Measurements from ENCODE around the gene CCS.

The CCS gene

GRCh38 chr11:66638177-66639065 is 45.4 kb downstream of the CCS start, which contains the start of gene RBM4:
Gene RBM4, plus strand, starts transcription at chr11:66638703. Its CDS starts 1,009 bp downstream, at chr11:66639712.
- peak; percentile 96 for ATAC-seq
- TF ChIP-seq ZNF8 (CRISPR knock-in tag; IDR thresholded peaks at IDR 0.05) (no peak), ARNTL (CRISPR knock-in tag; IDR thresholded peaks at IDR 0.05; ENCODE audit: borderline replicate concordance, low read depth) (no peak), PPARA (CRISPR knock-in tag; IDR thresholded peaks at IDR 0.05; ENCODE audit: borderline replicate concordance) (no peak), ZC3H10 (CRISPR knock-in tag; IDR thresholded peaks at IDR 0.05) (no peak), CSRNP3 (CRISPR knock-in tag; IDR thresholded peaks at IDR 0.05) (no peak), ZNF70 (CRISPR knock-in tag; IDR thresholded peaks at IDR 0.05) (no peak), OSR1 (CRISPR knock-in tag; IDR thresholded peaks at IDR 0.05) (no peak), ZFP30 (CRISPR knock-in tag; IDR thresholded peaks at IDR 0.05) (no peak), TCF4 (CRISPR knock-in tag; IDR thresholded peaks at IDR 0.05; ENCODE audit: borderline replicate concordance) (no peak), SNAI2 (CRISPR knock-in tag; IDR thresholded peaks at IDR 0.05) (0 out of 2 replicates have a peak, but pooled peaks have one; percentile 8), GLIS3 (CRISPR knock-in tag; IDR thresholded peaks at IDR 0.05) (0 out of 2 replicates have a peak, but pooled peaks have one; percentile 55), TOX (CRISPR knock-in tag; IDR thresholded peaks at IDR 0.05; ENCODE audit: borderline replicate concordance) (no peak), ESRRG (CRISPR knock-in tag; IDR thresholded peaks at IDR 0.05) (no peak), RARB (CRISPR knock-in tag; IDR thresholded peaks at IDR 0.05) (no peak), ZNF565 (CRISPR knock-in tag; conservative IDR thresholded peaks at IDR 0.05; ENCODE audit: low read depth) (no peak), ZFP3 (CRISPR knock-in tag; IDR thresholded peaks at IDR 0.05) (peak; percentile 57; the same call in 1 of the 2 replicates), CSDC2 (CRISPR knock-in tag; IDR thresholded peaks at IDR 0.05) (0 out of 2 replicates have a peak, but pooled peaks have one; percentile 54), ISL1 (CRISPR knock-in tag; IDR thresholded peaks at IDR 0.05) (no peak), BACH2 (CRISPR knock-in tag; IDR thresholded peaks at IDR 0.05; ENCODE audit: borderline replicate concordance) (no peak)
- TF ChIP-seq, protein P1, sequence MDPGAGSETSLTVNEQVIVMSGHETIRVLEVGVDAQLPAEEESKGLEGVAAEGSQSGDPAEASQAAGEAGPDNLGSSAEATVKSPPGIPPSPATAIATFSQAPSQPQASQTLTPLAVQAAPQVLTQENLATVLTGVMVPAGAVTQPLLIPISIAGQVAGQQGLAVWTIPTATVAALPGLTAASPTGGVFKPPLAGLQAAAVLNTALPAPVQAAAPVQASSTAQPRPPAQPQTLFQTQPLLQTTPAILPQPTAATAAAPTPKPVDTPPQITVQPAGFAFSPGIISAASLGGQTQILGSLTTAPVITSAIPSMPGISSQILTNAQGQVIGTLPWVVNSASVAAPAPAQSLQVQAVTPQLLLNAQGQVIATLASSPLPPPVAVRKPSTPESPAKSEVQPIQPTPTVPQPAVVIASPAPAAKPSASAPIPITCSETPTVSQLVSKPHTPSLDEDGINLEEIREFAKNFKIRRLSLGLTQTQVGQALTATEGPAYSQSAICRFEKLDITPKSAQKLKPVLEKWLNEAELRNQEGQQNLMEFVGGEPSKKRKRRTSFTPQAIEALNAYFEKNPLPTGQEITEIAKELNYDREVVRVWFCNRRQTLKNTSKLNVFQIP (CRISPR knock-in tag; IDR thresholded peaks at IDR 0.05; ENCODE audit: borderline replicate concordance, low read depth), result no peak
- TF ChIP-seq, protein P2, sequence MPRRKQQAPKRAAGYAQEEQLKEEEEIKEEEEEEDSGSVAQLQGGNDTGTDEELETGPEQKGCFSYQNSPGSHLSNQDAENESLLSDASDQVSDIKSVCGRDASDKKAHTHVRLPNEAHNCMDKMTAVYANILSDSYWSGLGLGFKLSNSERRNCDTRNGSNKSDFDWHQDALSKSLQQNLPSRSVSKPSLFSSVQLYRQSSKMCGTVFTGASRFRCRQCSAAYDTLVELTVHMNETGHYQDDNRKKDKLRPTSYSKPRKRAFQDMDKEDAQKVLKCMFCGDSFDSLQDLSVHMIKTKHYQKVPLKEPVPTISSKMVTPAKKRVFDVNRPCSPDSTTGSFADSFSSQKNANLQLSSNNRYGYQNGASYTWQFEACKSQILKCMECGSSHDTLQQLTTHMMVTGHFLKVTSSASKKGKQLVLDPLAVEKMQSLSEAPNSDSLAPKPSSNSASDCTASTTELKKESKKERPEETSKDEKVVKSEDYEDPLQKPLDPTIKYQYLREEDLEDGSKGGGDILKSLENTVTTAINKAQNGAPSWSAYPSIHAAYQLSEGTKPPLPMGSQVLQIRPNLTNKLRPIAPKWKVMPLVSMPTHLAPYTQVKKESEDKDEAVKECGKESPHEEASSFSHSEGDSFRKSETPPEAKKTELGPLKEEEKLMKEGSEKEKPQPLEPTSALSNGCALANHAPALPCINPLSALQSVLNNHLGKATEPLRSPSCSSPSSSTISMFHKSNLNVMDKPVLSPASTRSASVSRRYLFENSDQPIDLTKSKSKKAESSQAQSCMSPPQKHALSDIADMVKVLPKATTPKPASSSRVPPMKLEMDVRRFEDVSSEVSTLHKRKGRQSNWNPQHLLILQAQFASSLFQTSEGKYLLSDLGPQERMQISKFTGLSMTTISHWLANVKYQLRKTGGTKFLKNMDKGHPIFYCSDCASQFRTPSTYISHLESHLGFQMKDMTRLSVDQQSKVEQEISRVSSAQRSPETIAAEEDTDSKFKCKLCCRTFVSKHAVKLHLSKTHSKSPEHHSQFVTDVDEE (CRISPR knock-in tag; IDR thresholded peaks at IDR 0.05), result no peak
- TF ChIP-seq, protein P3, sequence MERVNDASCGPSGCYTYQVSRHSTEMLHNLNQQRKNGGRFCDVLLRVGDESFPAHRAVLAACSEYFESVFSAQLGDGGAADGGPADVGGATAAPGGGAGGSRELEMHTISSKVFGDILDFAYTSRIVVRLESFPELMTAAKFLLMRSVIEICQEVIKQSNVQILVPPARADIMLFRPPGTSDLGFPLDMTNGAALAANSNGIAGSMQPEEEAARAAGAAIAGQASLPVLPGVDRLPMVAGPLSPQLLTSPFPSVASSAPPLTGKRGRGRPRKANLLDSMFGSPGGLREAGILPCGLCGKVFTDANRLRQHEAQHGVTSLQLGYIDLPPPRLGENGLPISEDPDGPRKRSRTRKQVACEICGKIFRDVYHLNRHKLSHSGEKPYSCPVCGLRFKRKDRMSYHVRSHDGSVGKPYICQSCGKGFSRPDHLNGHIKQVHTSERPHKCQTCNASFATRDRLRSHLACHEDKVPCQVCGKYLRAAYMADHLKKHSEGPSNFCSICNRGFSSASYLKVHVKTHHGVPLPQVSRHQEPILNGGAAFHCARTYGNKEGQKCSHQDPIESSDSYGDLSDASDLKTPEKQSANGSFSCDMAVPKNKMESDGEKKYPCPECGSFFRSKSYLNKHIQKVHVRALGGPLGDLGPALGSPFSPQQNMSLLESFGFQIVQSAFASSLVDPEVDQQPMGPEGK (CRISPR knock-in tag; IDR thresholded peaks at IDR 0.05; ENCODE audit: borderline replicate concordance), result 0 out of 2 replicates have a peak, but pooled peaks have one; percentile 39
- TF ChIP-seq, protein P4, sequence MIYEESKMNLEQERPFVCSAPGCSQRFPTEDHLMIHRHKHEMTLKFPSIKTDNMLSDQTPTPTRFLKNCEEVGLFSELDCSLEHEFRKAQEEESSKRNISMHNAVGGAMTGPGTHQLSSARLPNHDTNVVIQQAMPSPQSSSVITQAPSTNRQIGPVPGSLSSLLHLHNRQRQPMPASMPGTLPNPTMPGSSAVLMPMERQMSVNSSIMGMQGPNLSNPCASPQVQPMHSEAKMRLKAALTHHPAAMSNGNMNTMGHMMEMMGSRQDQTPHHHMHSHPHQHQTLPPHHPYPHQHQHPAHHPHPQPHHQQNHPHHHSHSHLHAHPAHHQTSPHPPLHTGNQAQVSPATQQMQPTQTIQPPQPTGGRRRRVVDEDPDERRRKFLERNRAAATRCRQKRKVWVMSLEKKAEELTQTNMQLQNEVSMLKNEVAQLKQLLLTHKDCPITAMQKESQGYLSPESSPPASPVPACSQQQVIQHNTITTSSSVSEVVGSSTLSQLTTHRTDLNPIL (CRISPR knock-in tag; IDR thresholded peaks at IDR 0.05; ENCODE audit: low read depth), result no peak

Data from SK-N-SH treated with all-trans-retinoic acid at 6 μM for 48 hours (cell line).